K562 (cell line): Measurements from ENCODE around the gene ZNF202. TPM values are rescaled to one million over a fixed set of nuclear protein-coding genes. Genes with fewer than 3 reads are reported as not detected.

Experiments used
- CEBPB ChIP-seq: fragments of 450-650 bp; IDR thresholded peaks from 2 replicates; pipeline ENCODE4 v1.6.1; 2016; ENCODE audit warnings: missing genetic modification characterization, missing compliant biosample characterization
- DACH1 ChIP-seq: fragments of 450-650 bp; IDR thresholded peaks from 2 replicates; pipeline ENCODE4 v1.6.1; 2018; ENCODE audit not compliant: partially characterized antibody
- ETV5 ChIP-seq: sonication (generic); formaldehyde crosslinking; IDR thresholded peaks from 2 replicates; pipeline ENCODE4 v1.4.0; 2020; ENCODE audit warnings: low read depth, mild to moderate bottlenecking, missing genetic modification reagents
- HDAC2 ChIP-seq: fragments of 450-650 bp; IDR thresholded peaks from 2 replicates; pipeline ENCODE4 v1.6.1; 2016; ENCODE audit warnings: mild to moderate bottlenecking
- IFI16 ChIP-seq: fragments of 250-450 bp; sonication (Bioruptor Pico); IDR thresholded peaks from 2 replicates; pipeline ENCODE4 v2.1.2; 2022; ENCODE audit warnings: mild to moderate bottlenecking, inconsistent platforms
- KDM2B ChIP-seq: fragments of 250-450 bp; sonication (Bioruptor Pico); IDR thresholded peaks from 2 replicates; pipeline ENCODE4 v1.8.0; 2021; ENCODE audit warnings: mild to moderate bottlenecking, moderate library complexity
- MBD2 ChIP-seq: sonication (generic); IDR thresholded peaks from 2 replicates; pipeline ENCODE4 v1.6.1; 2016; ENCODE audit warnings: low read depth, borderline replicate concordance
- PML ChIP-seq: IDR thresholded peaks from 2 replicates; pipeline ENCODE4 v1.6.1; 2012; ENCODE audit warnings: low read length, inconsistent platforms
- PTTG1 ChIP-seq: fragments of 450-650 bp; IDR thresholded peaks from 2 replicates; pipeline ENCODE4 v1.6.1; 2016; ENCODE audit warnings: low read depth, mild to moderate bottlenecking, missing genetic modification characterization, missing compliant biosample characterization
- SMAD1 ChIP-seq: fragments of 150-350 bp; IDR thresholded peaks from 2 replicates; pipeline ENCODE4 v1.6.1; 2014; ENCODE audit warnings: low read length, low read depth; ENCODE audit not compliant: partially characterized antibody
- SMAD2 ChIP-seq: fragments of 150-350 bp; IDR thresholded peaks from 2 replicates; pipeline ENCODE4 v1.6.1; 2014; ENCODE audit warnings: low read depth, mild to moderate bottlenecking, low read length
- SNIP1 ChIP-seq: fragments of 450-650 bp; IDR thresholded peaks from 2 replicates; pipeline ENCODE4 v1.7.1; 2017; ENCODE audit warnings: low read depth, mild to moderate bottlenecking
- YY1 ChIP-seq, 3 experiments: IDR thresholded peaks; 2 replicates each; pipeline ENCODE4 v1.6.1; 2011; ENCODE audit warnings: low read length in 2 of 3, mild to moderate bottlenecking in 2 of 3, moderate library complexity in 2 of 3, borderline replicate concordance in 1 of 3, control low read depth in 1 of 3, low read depth in 1 of 3; ENCODE audit not compliant: insufficient read depth in 3 of 3, insufficient replicate concordance in 2 of 3, control insufficient read depth in 1 of 3, insufficient read length in 1 of 3; ENCODE audit errors: extremely low read depth in 1 of 3
- ZBTB1 ChIP-seq: sonication (generic); formaldehyde crosslinking; IDR thresholded peaks from 2 replicates; pipeline ENCODE4 v1.8.1; 2023; ENCODE audit warnings: missing genetic modification reagents, low read depth, mild to moderate bottlenecking, borderline replicate concordance
- ZBTB12 ChIP-seq: fragments of 250-450 bp; sonication (Bioruptor Pico); IDR thresholded peaks from 2 replicates; pipeline ENCODE4 v1.4.0; 2020
- ZNF318 ChIP-seq, 2 experiments: fragments of 450-650 bp; IDR thresholded peaks; 2 replicates each; pipeline ENCODE4 v1.6.1; 2016; ENCODE audit warnings: mild to moderate bottlenecking in 2 of 2, borderline replicate concordance in 1 of 2, low read depth in 1 of 2, moderate library complexity in 1 of 2
- ZNF551 ChIP-seq: fragments of 250-450 bp; sonication (Bioruptor Pico); IDR thresholded peaks from 2 replicates; pipeline ENCODE4 v1.5.0; 2021; ENCODE audit warnings: mild to moderate bottlenecking, moderate library complexity
- ZNF699 ChIP-seq: fragments of 250-450 bp; sonication (Bioruptor Pico); IDR thresholded peaks from 2 replicates; pipeline ENCODE4 v1.8.0; 2021; ENCODE audit warnings: mild to moderate bottlenecking, moderate library complexity; ENCODE audit not compliant: insufficient replicate concordance
- polyA plus RNA-seq, 8 experiments: library from polyadenylated mRNA; depleted of rRNA in 4 of 8; stranded (reverse) in 5 of 8; unstranded in 3 of 8; fragments of >200 nt; fragmentation: Nextera tagmentation in 2 of 8; fragmentation: Illumina TruSeq in 1 of 8; extraction: Ambion mirVana in 2 of 8; extraction: Trizol in 1 of 8; gene quantifications; 2 replicates each; pipeline versions ENCODE4 v1.2.1 to v1.2.3, GENCODE V29; 2011 to 2014; ENCODE audit warnings: inconsistent platforms in 1 of 8, missing spikeins in 1 of 8
- total RNA-seq, 7 experiments: library from RNA; depleted of rRNA in 6 of 7; stranded (reverse); fragments of >200 nt in 6 of 7; fragmentation: Illumina TruSeq in 2 of 7; extraction: Trizol in 2 of 7; gene quantifications; 2 replicates each; pipeline versions ENCODE4 v1.2.1 to v1.2.3, GENCODE V29; 2011 to 2021; ENCODE audit warnings: low replicate concordance in 1 of 7

ZNF202 gene
- total and polyA plus RNA-seq, 9 of the 15 experiments (the other 6 are each of a cell fraction or from before 2014, with no cell fraction given): 2.3 to 18.7 (median 12.7) TPM

DNA sequence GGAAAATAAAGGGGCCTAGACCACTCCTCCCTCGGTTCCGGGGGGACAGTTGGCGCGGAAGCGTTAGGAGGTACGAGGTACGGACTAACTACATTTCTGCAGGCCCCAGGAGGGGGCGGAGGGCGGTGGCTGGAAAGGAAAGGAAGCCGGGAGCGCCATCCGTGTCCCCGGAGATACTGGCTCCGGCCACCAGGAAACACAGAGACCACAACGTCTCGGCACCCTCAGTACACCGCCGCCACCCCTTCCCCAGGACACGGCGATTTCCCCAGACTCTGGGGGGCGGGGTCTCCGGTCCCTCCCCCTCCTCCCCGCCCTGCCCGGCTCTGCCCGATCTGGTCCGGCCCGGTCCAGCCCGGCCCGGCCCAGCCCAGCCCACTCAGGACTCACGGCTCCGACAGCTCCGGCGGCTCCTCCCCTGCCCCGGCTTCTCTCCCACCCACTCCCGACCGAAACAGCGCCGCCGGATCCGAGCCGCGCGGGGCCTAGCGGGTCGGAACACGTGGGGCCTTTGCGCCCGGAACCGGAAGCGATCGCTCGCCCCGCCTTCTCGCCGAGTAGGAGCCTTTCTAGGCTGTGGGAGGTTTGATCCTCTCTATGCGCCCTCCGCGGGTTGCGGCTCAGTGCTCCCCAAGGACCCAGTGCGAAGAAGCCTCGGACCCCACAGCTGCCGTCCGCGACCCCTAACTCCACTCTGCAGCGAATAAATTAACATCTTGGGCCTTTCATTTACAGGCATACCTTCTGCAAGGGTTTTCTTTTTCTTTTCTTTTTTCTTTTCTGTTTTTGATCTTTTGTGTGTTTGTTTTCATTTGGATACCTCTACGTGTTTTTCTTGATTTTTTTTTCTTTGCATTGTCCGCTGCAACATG is at the start of gene ZNF202 (continued):
- no peak for TF ChIP-seq PTTG1
- TF ChIP-seq SMAD2: no peak
- 0 out of 2 replicates have a peak, but pooled peaks have one; percentile 23 for TF ChIP-seq PML
- TF ChIP-seq KDM2B (CRISPR knock-in tag): no peak
- no peak; the same call in 1 of the 2 replicates for TF ChIP-seq MBD2
- no peak for TF ChIP-seq ZNF551 (CRISPR knock-in tag)
- TF ChIP-seq IFI16 (CRISPR knock-in tag): no peak
- TF ChIP-seq ZNF318 (IDR thresholded peaks at IDR 0.05; ENCODE audit: borderline replicate concordance in 1 of 2, low read depth in 1 of 2): no peak
- TF ChIP-seq ZBTB1: 0 out of 2 replicates have a peak, but pooled peaks have one; percentile 57
- no peak for TF ChIP-seq ZNF699 (CRISPR knock-in tag)
- TF ChIP-seq SMAD1: no peak
- TF ChIP-seq ZBTB12 (CRISPR knock-in tag): no peak
- peak in 1 of 3 experiments; percentile 10 for TF ChIP-seq YY1 (IDR thresholded peaks at IDR 0.05; ENCODE audit: borderline replicate concordance in 1 of 3, control insufficient read depth in 1 of 3, extremely low read depth in 1 of 3, insufficient read depth in 3 of 3, insufficient read length in 1 of 3, insufficient replicate concordance in 2 of 3, low read depth in 1 of 3, low read length in 2 of 3)
- no peak for TF ChIP-seq DACH1
- TF ChIP-seq SNIP1: peak; percentile 82
- TF ChIP-seq HDAC2: peak; percentile 81
- TF ChIP-seq ETV5 (CRISPR knock-in tag): peak; percentile 52
- TF ChIP-seq CEBPB (tag): peak; percentile 34
